ENCODE measurements around the gene OR4C16. TPM values are rescaled to one million over a fixed set of nuclear protein-coding genes. Genes with fewer than 3 reads are reported as not detected.

OR4C16 gene, protein sequence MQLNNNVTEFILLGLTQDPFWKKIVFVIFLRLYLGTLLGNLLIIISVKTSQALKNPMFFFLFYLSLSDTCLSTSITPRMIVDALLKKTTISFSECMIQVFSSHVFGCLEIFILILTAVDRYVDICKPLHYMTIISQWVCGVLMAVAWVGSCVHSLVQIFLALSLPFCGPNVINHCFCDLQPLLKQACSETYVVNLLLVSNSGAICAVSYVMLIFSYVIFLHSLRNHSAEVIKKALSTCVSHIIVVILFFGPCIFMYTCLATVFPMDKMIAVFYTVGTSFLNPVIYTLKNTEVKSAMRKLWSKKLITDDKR
- total RNA-seq: not detected in 2 replicates

DNA sequence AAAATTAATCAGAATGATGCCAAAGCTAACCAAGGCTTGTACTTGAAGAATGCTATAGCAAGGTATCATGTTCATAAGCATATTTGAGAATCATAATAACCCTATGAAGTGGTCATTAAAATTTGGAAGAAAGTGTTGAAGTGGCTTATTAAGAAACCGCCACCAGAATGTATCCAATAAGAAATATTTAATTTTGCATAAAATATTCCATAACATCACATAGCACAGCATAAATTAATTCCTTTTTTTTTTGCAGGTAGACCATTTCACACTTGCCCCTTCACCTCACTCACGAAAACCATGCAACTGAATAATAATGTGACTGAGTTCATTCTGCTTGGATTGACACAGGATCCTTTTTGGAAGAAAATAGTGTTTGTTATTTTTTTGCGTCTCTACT, at the start of gene OR4C16:
Gene OR4C16 (plus strand): TSS at position 301 of the 400 bp plus-strand sequence. CDS start 0 bp downstream, at position 301.
- intact Hi-C loops (cut with micrococcal nuclease): no loop called here

DNA sequence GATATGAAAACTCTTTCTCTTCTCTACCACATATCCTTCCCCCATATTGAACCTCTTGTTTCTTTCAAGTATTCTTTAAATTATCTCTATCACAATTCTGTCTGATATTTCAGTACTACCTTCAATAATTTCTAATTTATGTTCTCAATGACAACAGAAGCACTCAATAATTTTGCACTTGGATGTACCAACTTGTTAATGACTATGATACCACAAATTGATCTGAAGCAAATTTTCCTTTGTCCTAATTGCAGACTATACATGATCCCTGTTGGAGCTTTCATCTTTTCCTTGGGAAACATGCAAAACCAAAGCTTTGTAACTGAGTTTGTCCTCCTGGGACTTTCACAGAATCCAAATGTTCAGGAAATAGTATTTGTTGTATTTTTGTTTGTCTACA, 17.8 kb upstream of the OR4C16 start, which contains the start of gene OR4C15:
Gene OR4C15 (plus strand): TSS at position 301 of the 400 bp plus-strand sequence. CDS start 0 bp downstream, at position 301.
- intact Hi-C loops (cut with micrococcal nuclease): no loop called here

- intact Hi-C loops (cut with micrococcal nuclease): no loop called here
Observed at GRCh38 chr11:55572548-55572947, 620 bp downstream of the OR4C16 start.

DNA sequence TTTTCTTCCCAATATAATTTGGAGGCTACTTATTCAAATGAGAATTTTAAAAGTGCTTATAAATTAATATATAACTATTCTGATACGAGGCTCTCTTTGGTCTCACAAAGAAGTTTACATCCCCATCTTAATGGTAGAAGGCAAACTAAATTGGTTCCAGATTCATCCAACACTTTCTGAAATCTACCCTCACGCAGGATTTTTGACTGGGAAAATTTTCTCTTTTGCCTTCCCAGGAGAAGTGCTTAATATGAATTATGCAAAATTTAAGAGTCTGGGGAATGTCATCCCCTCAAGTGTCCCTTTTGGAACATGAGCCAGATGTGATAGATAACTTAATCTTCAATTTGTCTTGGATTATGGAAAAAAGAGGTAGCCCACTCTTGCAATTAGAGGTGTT, 35.6 kb downstream of the OR4C16 start, which contains the start of gene OR4C11:
Gene OR4C11 (minus strand): TSS at position 101 of the 400 bp plus-strand sequence. CDS start 3,272 bp downstream, outside the sequence.
- intact Hi-C loops (cut with micrococcal nuclease): no loop called here

Other genes starting within 250 kb of the OR4C16 start
- not detected in 2 replicates for gene OR4A16, start 228.9 kb upstream of the OR4C16 start, total RNA-seq
- not detected in 2 replicates for gene OR4A15, start 204.2 kb upstream of the OR4C16 start, total RNA-seq
- gene OR4C15, start 17.7 kb upstream of the OR4C16 start, total RNA-seq: not detected in 2 replicates
- gene OR4C11, start 35.5 kb downstream of the OR4C16 start, total RNA-seq: not detected in 2 replicates
- gene OR4P4, start 63.0 kb downstream of the OR4C16 start, total RNA-seq: not detected in 2 replicates
- not detected in 2 replicates for gene OR4S2, start 76.2 kb downstream of the OR4C16 start, total RNA-seq
- not detected in 2 replicates for gene OR4C6, start 90.1 kb downstream of the OR4C16 start, total RNA-seq
- gene OR5D13, start 201.3 kb downstream of the OR4C16 start, total RNA-seq: not detected in 2 replicates
- not detected in 2 replicates for gene OR5D14, start 223.4 kb downstream of the OR4C16 start, total RNA-seq
- not detected in 2 replicates for gene OR5L1, start 239.2 kb downstream of the OR4C16 start, total RNA-seq
- gene OR5D18, start 247.5 kb downstream of the OR4C16 start, total RNA-seq: not detected in 2 replicates

All from T-helper 2 cell treated with Interferon-gamma antibody and Interleukin-4, amounts not matched to agents 100 ng/mL and 5 ng/mL, for 36 hours (primary cell).